Measurements from ENCODE around the gene BTK.

The BTK gene

GRCh38 chrX:101370888-101371504 is 15.0 kb downstream of the BTK start:
- Histone ChIP-seq H3K36me3 (ENCODE audit: control insufficient read depth in 1 of 2, insufficient read depth in 2 of 2, low read length in 2 of 2) (no peaks in the 10 kb centered on the region), H3K9me3 (ENCODE audit: control insufficient read depth in 1 of 2, low read length in 2 of 2) (no peaks in the 10 kb centered on the region), H3K27me3 (ENCODE audit: control insufficient read depth in 1 of 2, insufficient read depth in 2 of 2, low read length in 2 of 2) (no peaks in the 10 kb centered on the region), H3K4me3 (ENCODE audit: low read depth in 1 of 2, low read length in 2 of 2) (no peak overlapping the region), H3K9ac (ENCODE audit: low read depth in 1 of 2, low read length in 2 of 2) (no peak overlapping the region), H3K4me1 (ENCODE audit: control insufficient read depth in 1 of 2, insufficient read depth in 2 of 2, low read length in 2 of 2) (no peaks in the 10 kb centered on the region), H3K27ac (ENCODE audit: low read depth, low read length) (no peak overlapping the region)

DNA sequence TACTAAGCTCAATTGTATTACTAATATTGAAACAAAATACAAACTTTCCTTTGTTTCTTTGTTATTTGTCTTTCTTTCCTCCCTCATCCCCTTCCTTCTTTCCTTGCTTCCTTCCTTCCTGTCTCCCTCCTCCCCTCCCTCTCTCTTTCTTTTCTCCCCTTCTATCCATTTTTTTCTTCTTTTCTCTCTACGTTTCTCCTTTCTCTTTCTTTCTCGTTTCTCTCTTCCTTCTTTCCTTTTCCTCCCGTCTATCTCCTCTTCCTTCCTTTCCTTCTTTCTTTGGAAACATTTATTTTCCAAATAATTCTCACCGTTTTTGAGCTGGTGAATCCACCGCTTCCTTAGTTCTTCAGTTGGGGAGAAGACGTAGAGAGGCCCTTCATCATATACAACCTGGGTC is 16.3 kb downstream of the BTK start:
- Histone ChIP-seq H3K9me3 (ENCODE audit: control insufficient read depth in 1 of 2, low read length in 2 of 2) (no peaks in the 10 kb centered on the region), H3K4me3 (ENCODE audit: low read depth in 1 of 2, low read length in 2 of 2) (no peak overlapping the region), H3K27me3 (ENCODE audit: control insufficient read depth in 1 of 2, insufficient read depth in 2 of 2, low read length in 2 of 2) (no peaks in the 10 kb centered on the region), H3K9ac (ENCODE audit: low read depth in 1 of 2, low read length in 2 of 2) (no peak overlapping the region), H3K27ac (ENCODE audit: low read depth, low read length) (no peak overlapping the region), H3K4me1 (ENCODE audit: control insufficient read depth in 1 of 2, insufficient read depth in 2 of 2, low read length in 2 of 2) (no peaks in the 10 kb centered on the region), H3K36me3 (ENCODE audit: control insufficient read depth in 1 of 2, insufficient read depth in 2 of 2, low read length in 2 of 2) (no peaks in the 10 kb centered on the region)

- Histone ChIP-seq H3K27ac (ENCODE audit: low read depth, low read length) (no peak overlapping the region), H3K4me1 (ENCODE audit: control insufficient read depth in 1 of 2, insufficient read depth in 2 of 2, low read length in 2 of 2) (no peaks in the 10 kb centered on the region), H3K27me3 (ENCODE audit: control insufficient read depth in 1 of 2, insufficient read depth in 2 of 2, low read length in 2 of 2) (no peaks in the 10 kb centered on the region), H3K36me3 (ENCODE audit: control insufficient read depth in 1 of 2, insufficient read depth in 2 of 2, low read length in 2 of 2) (no peaks in the 10 kb centered on the region), H3K9ac (ENCODE audit: low read depth in 1 of 2, low read length in 2 of 2) (no peak overlapping the region), H3K4me3 (ENCODE audit: low read depth in 1 of 2, low read length in 2 of 2) (no peak overlapping the region), H3K9me3 (ENCODE audit: control insufficient read depth in 1 of 2, low read length in 2 of 2) (no peaks in the 10 kb centered on the region)
Measured at GRCh38 chrX:101368800-101369199, 17.2 kb downstream of the BTK start.

GRCh38 chrX:101365301-101365795 is 20.6 kb downstream of the BTK start:
- Histone ChIP-seq H3K27me3 (ENCODE audit: control insufficient read depth in 1 of 2, insufficient read depth in 2 of 2, low read length in 2 of 2) (no peaks in the 10 kb centered on the region), H3K36me3 (ENCODE audit: control insufficient read depth in 1 of 2, insufficient read depth in 2 of 2, low read length in 2 of 2) (no peaks in the 10 kb centered on the region), H3K9ac (ENCODE audit: low read depth in 1 of 2, low read length in 2 of 2) (no peak overlapping the region), H3K4me1 (ENCODE audit: control insufficient read depth in 1 of 2, insufficient read depth in 2 of 2, low read length in 2 of 2) (no peaks in the 10 kb centered on the region), H3K9me3 (ENCODE audit: control insufficient read depth in 1 of 2, low read length in 2 of 2) (no peaks in the 10 kb centered on the region), H3K4me3 (ENCODE audit: low read depth in 1 of 2, low read length in 2 of 2) (no peak overlapping the region), H3K27ac (ENCODE audit: low read depth, low read length) (no peak overlapping the region)

DNA sequence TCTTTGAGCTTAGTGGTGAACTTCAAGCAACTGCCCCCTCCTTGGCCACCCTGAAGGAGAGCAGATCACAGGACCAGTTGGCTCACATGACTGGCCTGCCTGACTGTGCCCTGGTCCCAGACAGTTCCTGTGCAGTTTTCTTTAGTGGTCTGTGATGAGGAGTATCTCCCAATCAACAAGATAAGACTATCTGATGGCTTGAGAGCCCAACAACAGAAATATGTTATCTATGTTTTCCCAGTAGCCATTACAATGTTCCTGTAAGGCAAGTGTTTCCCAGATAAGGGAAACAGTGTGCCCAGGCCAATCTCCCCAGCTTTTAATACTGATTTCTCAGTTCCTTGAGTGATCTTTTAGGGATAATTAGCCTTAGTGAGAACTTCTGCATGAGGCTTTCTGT is 23.2 kb downstream of the BTK start:
- H3K4me3 ChIP-seq (ENCODE audit: low read depth in 1 of 2, low read length in 2 of 2) = no peak overlapping the region
- H3K4me1 ChIP-seq (ENCODE audit: control insufficient read depth in 1 of 2, insufficient read depth in 2 of 2, low read length in 2 of 2) = no peaks in the 10 kb centered on the region
- no peak overlapping the region for H3K27ac ChIP-seq (ENCODE audit: low read depth, low read length)
- H3K9me3 ChIP-seq (ENCODE audit: control insufficient read depth in 1 of 2, low read length in 2 of 2) = no peaks in the 10 kb centered on the region
- H3K9ac ChIP-seq (ENCODE audit: low read depth in 1 of 2, low read length in 2 of 2) = no peak overlapping the region
- H3K27me3 ChIP-seq (ENCODE audit: control insufficient read depth in 1 of 2, insufficient read depth in 2 of 2, low read length in 2 of 2) = no peaks in the 10 kb centered on the region
- H3K36me3 ChIP-seq (ENCODE audit: control insufficient read depth in 1 of 2, insufficient read depth in 2 of 2, low read length in 2 of 2) = no peaks in the 10 kb centered on the region

GRCh38 chrX:101362116-101362515 is 23.9 kb downstream of the BTK start:
- H3K4me3 ChIP-seq (ENCODE audit: low read depth in 1 of 2, low read length in 2 of 2) = no peak overlapping the region
- no peaks in the 10 kb centered on the region for H3K9me3 ChIP-seq (ENCODE audit: control insufficient read depth in 1 of 2, low read length in 2 of 2)
- H3K4me1 ChIP-seq (ENCODE audit: control insufficient read depth in 1 of 2, insufficient read depth in 2 of 2, low read length in 2 of 2) = no peaks in the 10 kb centered on the region
- no peak overlapping the region for H3K9ac ChIP-seq (ENCODE audit: low read depth in 1 of 2, low read length in 2 of 2)
- no peak overlapping the region for H3K27ac ChIP-seq (ENCODE audit: low read depth, low read length)
- no peaks in the 10 kb centered on the region for H3K36me3 ChIP-seq (ENCODE audit: control insufficient read depth in 1 of 2, insufficient read depth in 2 of 2, low read length in 2 of 2)
- no peaks in the 10 kb centered on the region for H3K27me3 ChIP-seq (ENCODE audit: control insufficient read depth in 1 of 2, insufficient read depth in 2 of 2, low read length in 2 of 2)

GRCh38 chrX:101360390-101360789 is 25.6 kb downstream of the BTK start:
- H3K27me3 ChIP-seq (ENCODE audit: control insufficient read depth in 1 of 2, insufficient read depth in 2 of 2, low read length in 2 of 2) = no peaks in the 10 kb centered on the region
- no peaks in the 10 kb centered on the region for H3K36me3 ChIP-seq (ENCODE audit: control insufficient read depth in 1 of 2, insufficient read depth in 2 of 2, low read length in 2 of 2)
- no peaks in the 10 kb centered on the region for H3K9me3 ChIP-seq (ENCODE audit: control insufficient read depth in 1 of 2, low read length in 2 of 2)
- H3K9ac ChIP-seq (ENCODE audit: low read depth in 1 of 2, low read length in 2 of 2) = no peak overlapping the region
- no peak overlapping the region for H3K27ac ChIP-seq (ENCODE audit: low read depth, low read length)
- no peaks in the 10 kb centered on the region for H3K4me1 ChIP-seq (ENCODE audit: control insufficient read depth in 1 of 2, insufficient read depth in 2 of 2, low read length in 2 of 2)
- H3K4me3 ChIP-seq (ENCODE audit: low read depth in 1 of 2, low read length in 2 of 2) = no peak overlapping the region

GRCh38 chrX:101359966-101360365 is 26.0 kb downstream of the BTK start:
- no peak overlapping the region for H3K27ac ChIP-seq (ENCODE audit: low read depth, low read length)
- no peak overlapping the region for H3K4me3 ChIP-seq (ENCODE audit: low read depth in 1 of 2, low read length in 2 of 2)
- no peaks in the 10 kb centered on the region for H3K4me1 ChIP-seq (ENCODE audit: control insufficient read depth in 1 of 2, insufficient read depth in 2 of 2, low read length in 2 of 2)
- no peaks in the 10 kb centered on the region for H3K27me3 ChIP-seq (ENCODE audit: control insufficient read depth in 1 of 2, insufficient read depth in 2 of 2, low read length in 2 of 2)
- H3K9me3 ChIP-seq (ENCODE audit: control insufficient read depth in 1 of 2, low read length in 2 of 2) = no peaks in the 10 kb centered on the region
- H3K9ac ChIP-seq (ENCODE audit: low read depth in 1 of 2, low read length in 2 of 2) = no peak overlapping the region
- H3K36me3 ChIP-seq (ENCODE audit: control insufficient read depth in 1 of 2, insufficient read depth in 2 of 2, low read length in 2 of 2) = no peaks in the 10 kb centered on the region

DNA sequence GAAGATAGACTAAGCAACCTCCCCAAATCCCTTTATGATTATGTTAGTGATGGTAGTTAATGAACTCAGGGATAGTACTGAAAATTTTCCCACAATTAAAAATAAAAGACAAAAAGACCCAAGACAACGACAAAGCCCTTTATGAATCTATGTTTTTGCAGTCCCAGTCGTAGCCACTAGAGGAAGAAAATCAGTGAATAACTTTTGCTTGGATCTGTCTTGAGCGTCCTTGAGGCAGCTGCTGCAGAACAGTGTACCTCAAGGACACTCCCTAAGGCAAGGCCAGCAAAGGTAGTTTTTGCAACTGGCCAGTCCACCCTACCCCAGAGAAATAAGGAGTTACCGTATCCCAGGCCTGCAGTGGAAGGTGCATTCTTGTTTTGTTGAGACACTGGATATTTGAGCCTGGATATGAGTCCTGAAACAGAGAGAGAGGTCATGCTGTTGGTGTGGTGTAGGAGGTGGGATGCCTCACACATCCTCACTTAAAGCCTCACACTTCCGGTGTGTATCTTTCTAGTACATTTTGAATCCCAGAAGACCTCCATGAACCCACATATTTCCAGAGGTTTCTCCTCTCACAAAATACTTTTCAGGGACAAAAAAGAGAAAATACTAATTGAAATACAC is 28.7 kb downstream of the BTK start:
- Histone ChIP-seq H3K4me1 (ENCODE audit: control insufficient read depth in 1 of 2, insufficient read depth in 2 of 2, low read length in 2 of 2) (no peaks in the 10 kb centered on the region), H3K27me3 (ENCODE audit: control insufficient read depth in 1 of 2, insufficient read depth in 2 of 2, low read length in 2 of 2) (no peaks in the 10 kb centered on the region), H3K9ac (ENCODE audit: low read depth in 1 of 2, low read length in 2 of 2) (no peak overlapping the region), H3K9me3 (ENCODE audit: control insufficient read depth in 1 of 2, low read length in 2 of 2) (no peaks in the 10 kb centered on the region), H3K36me3 (ENCODE audit: control insufficient read depth in 1 of 2, insufficient read depth in 2 of 2, low read length in 2 of 2) (no peaks in the 10 kb centered on the region), H3K4me3 (ENCODE audit: low read depth in 1 of 2, low read length in 2 of 2) (no peak overlapping the region), H3K27ac (ENCODE audit: low read depth, low read length) (no peak overlapping the region)

GRCh38 chrX:101349193-101349562 is 36.8 kb downstream of the BTK start:
- Histone ChIP-seq H3K27me3 (ENCODE audit: control insufficient read depth in 1 of 2, insufficient read depth in 2 of 2, low read length in 2 of 2) (no peaks in the 10 kb centered on the region), H3K36me3 (ENCODE audit: control insufficient read depth in 1 of 2, insufficient read depth in 2 of 2, low read length in 2 of 2) (no peaks in the 10 kb centered on the region), H3K9ac (ENCODE audit: low read depth in 1 of 2, low read length in 2 of 2) (peak overlapping the region; percentile 55 to 78), H3K9me3 (ENCODE audit: control insufficient read depth in 1 of 2, low read length in 2 of 2) (no peaks in the 10 kb centered on the region), H3K27ac (ENCODE audit: low read depth, low read length) (no peak overlapping the region), H3K4me3 (ENCODE audit: low read depth in 1 of 2, low read length in 2 of 2) (peak overlapping the region; percentile 85 to 87), H3K4me1 (ENCODE audit: control insufficient read depth in 1 of 2, insufficient read depth in 2 of 2, low read length in 2 of 2) (peaks cover 0 to 4% of the 10 kb centered on the region in 2 donors)
